Left lung (tissue), 10 donors: Measurements from ENCODE around the gene SIRT2. TPM values are rescaled to one million over a fixed set of nuclear protein-coding genes. Genes with fewer than 3 reads are reported as not detected.
A peak's percentile ranks its signal among the peaks of the same experiment; 100 is the strongest.

ENCODE experiments used
- ATAC-seq: fragments of 200-7000 bp; cut with Tn5 transposase; one replicate; pipeline ENCODE4 v1.9.1; 2020; ENCODE audit warnings: moderate library complexity
- DNase-seq, 4 donors: peaks; one replicate each; pipeline ENCODE4 v3.0.0-alpha.2; 2013 to 2020
- H3K27ac ChIP-seq, 2 donors: fragments of 200-600 bp; sonication (generic) in 1 of 2; one replicate each; pipeline versions ENCODE4 v1.5.0 to v1.8.0; 2020 to 2021
- H3K27me3 ChIP-seq, 2 donors: fragments of 200-600 bp; sonication (generic) in 1 of 2; one replicate each; pipeline versions ENCODE4 v1.5.0 to v1.8.0; 2020 to 2021
- H3K36me3 ChIP-seq, 2 donors: fragments of 200-600 bp; sonication (generic) in 1 of 2; one replicate each; pipeline versions ENCODE4 v1.5.0 to v1.8.0; 2020 to 2021
- H3K4me1 ChIP-seq, 2 donors: fragments of 200-600 bp; one replicate each; pipeline ENCODE4 v1.8.0; 2021
- H3K4me3 ChIP-seq, 2 donors: fragments of 200-600 bp; sonication (generic) in 1 of 2; one replicate each; pipeline versions ENCODE4 v1.5.0 to v1.8.0; 2020 to 2021; ENCODE audit warnings: mild to moderate bottlenecking in 1 of 2
- H3K9me3 ChIP-seq, 2 donors: fragments of 200-600 bp; sonication (generic) in 1 of 2; one replicate each; pipeline versions ENCODE4 v1.5.0 to v1.8.0; 2020 to 2021
- intact Hi-C, 2 donors: fragments of 100-400 bp; cut with DNase I; formaldehyde crosslinking; loops; one replicate each; pipeline versions ENCODE4 v1.11.2 to v1.14.2; 2022
- polyA plus RNA-seq, 6 donors: library from polyadenylated mRNA; unstranded; fragments of 120-200 nt; gene quantifications; one replicate each; pipeline ENCODE4 v1.2.1, GENCODE V29; 2013; ENCODE audit not compliant: insufficient read length in 6 of 6
- total RNA-seq, 2 donors: library from RNA; stranded (reverse); fragmentation: NEBNext Ultra II Directional; extraction: Animal tissue kit (Norgen Biotek cat#: 25700); gene quantifications; one replicate each; pipeline ENCODE4 v1.2.1, GENCODE V29; 2021
- TF ChIP-seq, protein P1 (sequence below), 2 donors: fragments of 200-600 bp; sonication (generic) in 1 of 2; IDR thresholded peaks; one replicate each; pipeline versions ENCODE4 v1.5.0 to v1.8.0; 2021; ENCODE audit warnings: antibody characterized with exemption in 2 of 2
- donor health status: DM: no; HTN: yes; CAD: no.
- donor health status: DM: no; HTN: no; CAD: no.

The SIRT2 gene
- total and polyA plus RNA-seq, 8 donors: 49.2 to 56.1 (median 52.6) TPM

GRCh38 chr19:38840583-38840968, 58.8 kb downstream of the SIRT2 start:
- intact Hi-C loops: no loop called here
- Histone ChIP-seq H3K27ac (no peak overlapping the region), H3K4me3 (no peak overlapping the region), H3K36me3 (peaks cover 10 to 100% of the 10 kb centered on the region in 2 donors), H3K4me1 (peaks cover 0 to 18% of the 10 kb centered on the region in 2 donors), H3K9me3 (no peaks in the 10 kb centered on the region), H3K27me3 (no peaks in the 10 kb centered on the region)
- TF ChIP-seq, protein P1, sequence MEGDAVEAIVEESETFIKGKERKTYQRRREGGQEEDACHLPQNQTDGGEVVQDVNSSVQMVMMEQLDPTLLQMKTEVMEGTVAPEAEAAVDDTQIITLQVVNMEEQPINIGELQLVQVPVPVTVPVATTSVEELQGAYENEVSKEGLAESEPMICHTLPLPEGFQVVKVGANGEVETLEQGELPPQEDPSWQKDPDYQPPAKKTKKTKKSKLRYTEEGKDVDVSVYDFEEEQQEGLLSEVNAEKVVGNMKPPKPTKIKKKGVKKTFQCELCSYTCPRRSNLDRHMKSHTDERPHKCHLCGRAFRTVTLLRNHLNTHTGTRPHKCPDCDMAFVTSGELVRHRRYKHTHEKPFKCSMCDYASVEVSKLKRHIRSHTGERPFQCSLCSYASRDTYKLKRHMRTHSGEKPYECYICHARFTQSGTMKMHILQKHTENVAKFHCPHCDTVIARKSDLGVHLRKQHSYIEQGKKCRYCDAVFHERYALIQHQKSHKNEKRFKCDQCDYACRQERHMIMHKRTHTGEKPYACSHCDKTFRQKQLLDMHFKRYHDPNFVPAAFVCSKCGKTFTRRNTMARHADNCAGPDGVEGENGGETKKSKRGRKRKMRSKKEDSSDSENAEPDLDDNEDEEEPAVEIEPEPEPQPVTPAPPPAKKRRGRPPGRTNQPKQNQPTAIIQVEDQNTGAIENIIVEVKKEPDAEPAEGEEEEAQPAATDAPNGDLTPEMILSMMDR (IDR thresholded peaks at IDR 0.05): no peak
- ATAC-seq (no peak), DNase-seq (no peak)

DNA sequence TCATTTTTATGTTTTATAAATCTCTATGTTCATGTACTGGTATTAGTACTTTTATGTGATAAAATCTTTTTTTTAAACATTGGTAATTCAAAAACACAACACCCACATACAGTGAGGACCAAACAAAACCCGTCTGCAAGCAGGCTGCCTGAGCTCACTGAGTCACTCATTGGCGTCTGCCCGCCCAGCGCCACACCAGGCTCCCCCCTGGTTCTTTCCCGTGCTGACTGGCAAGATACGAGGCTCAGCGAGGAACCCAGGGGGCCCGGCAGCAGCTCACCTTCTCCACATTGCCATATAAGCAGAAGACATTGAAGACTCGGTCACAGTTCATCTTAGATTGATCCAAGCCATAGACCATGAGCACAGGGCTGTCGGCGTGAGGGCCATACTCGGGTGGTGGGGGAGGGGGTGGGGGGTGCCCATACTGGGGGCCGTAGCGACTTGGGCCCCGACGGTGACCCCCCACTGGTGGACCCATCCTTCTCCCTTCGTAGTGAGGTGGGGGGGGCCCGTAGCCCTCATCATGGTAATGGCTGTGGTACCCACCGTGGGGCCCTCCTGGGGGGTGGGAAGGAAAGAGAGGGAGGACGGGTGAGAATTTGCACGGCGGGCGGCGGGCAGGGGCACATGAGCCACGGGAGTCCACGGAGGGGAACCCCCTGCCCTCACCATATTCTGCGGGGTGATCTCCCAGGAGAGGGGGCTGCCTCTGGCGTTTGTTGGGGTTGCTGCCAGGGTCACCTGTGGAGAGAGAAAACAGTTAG, 59.4 kb downstream of the SIRT2 start:
- Histone ChIP-seq H3K9me3 (no peaks in the 10 kb centered on the region), H3K36me3 (peaks cover 4 to 100% of the 10 kb centered on the region in 2 donors), H3K27ac (no peak overlapping the region), H3K4me3 (no peak overlapping the region), H3K27me3 (no peaks in the 10 kb centered on the region), H3K4me1 (peaks cover 0 to 18% of the 10 kb centered on the region in 2 donors)
- TF ChIP-seq, protein P1 (IDR thresholded peaks at IDR 0.05): no peak
- intact Hi-C loops: no loop called here
- DNase-seq (no peak), ATAC-seq (no peak)

GRCh38 chr19:38838986-38839761, 60.2 kb downstream of the SIRT2 start:
- no peak for ATAC-seq
- Histone ChIP-seq H3K4me1 (peaks cover 0 to 14% of the 10 kb centered on the region in 2 donors), H3K36me3 (peaks cover 3 to 97% of the 10 kb centered on the region in 2 donors), H3K4me3 (no peak overlapping the region), H3K27ac (no peak overlapping the region), H3K9me3 (no peaks in the 10 kb centered on the region), H3K27me3 (no peaks in the 10 kb centered on the region)
- DNase-seq: no peak
- TF ChIP-seq, protein P1 (IDR thresholded peaks at IDR 0.05): no peak
- intact Hi-C loops: no loop called here

DNA sequence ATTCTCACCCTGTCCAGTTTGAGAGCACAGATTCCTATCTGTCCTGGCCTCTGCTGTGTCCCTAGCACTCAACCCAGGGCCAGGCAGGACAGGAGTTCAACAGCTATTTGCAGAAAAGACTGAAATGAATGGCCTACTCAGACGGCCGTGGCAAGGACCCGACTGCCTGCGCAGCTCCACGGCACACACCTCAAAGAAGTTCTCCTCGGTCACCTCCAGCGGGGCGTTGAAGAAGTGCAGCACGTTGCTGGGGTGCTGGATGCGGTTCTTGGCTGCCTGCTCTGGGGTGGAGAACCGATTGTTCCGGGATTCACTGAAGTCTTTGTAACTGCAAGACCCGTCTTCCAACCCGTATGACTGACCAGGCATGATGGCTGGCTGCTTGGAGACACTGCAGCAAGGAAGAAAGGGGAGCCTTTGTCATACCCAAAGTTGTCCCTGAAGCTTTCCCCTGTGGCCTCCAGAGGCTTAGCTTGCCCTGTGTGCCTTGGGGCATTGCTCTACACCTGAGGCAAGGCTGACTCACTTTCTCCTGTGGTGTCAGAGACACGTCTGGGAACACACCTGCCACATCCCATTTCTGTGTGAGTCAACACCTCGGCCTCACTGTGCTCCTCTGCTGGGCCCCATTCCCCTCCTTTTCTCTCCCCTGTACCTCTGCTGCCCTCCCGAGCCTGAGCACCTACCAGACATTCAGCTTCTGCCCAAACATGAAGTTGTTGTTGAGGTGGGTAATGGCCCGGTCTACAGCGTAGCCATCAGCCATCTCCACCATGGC, 61.0 kb downstream of the SIRT2 start:
- Histone ChIP-seq H3K4me1 (peaks cover 0 to 7% of the 10 kb centered on the region in 2 donors), H3K27me3 (no peaks in the 10 kb centered on the region), H3K27ac (peak overlapping the region in 1 of 2 donors; percentile 42), H3K9me3 (no peaks in the 10 kb centered on the region), H3K4me3 (no peak overlapping the region), H3K36me3 (peaks cover 3 to 89% of the 10 kb centered on the region in 2 donors)
- no peak for DNase-seq
- peak; percentile 45 for ATAC-seq
- intact Hi-C loops: no loop called here
- TF ChIP-seq, protein P1 (IDR thresholded peaks at IDR 0.05): no peak
